Chondrocyte (in vitro differentiated cells): ENCODE measurements around the gene QSOX1. TPM values are rescaled to one million over a fixed set of nuclear protein-coding genes. Genes with fewer than 3 reads are reported as not detected.
A peak's percentile ranks its signal among the peaks of the same experiment; 100 is the strongest.

Experiments used
- DNase-seq: peaks from one replicate; pipeline ENCODE4 v3.0.0; 2021; ENCODE audit warnings: mixed read lengths, low spot score
- H3K27ac Mint-ChIP-seq: one replicate; pipeline ENCODE4 v1.8.0; 2021; ENCODE audit warnings: mild to moderate bottlenecking, moderate library complexity, mixed read lengths; ENCODE audit not compliant: unreplicated experiment
- H3K27me3 Mint-ChIP-seq: 2 replicates; pipeline ENCODE4 v1.8.0; 2021; ENCODE audit warnings: low read depth, mixed read lengths
- H3K36me3 Mint-ChIP-seq: 2 replicates; pipeline ENCODE4 v1.8.0; 2021; ENCODE audit warnings: low read depth, mixed read lengths
- H3K4me1 Mint-ChIP-seq: 2 replicates; pipeline ENCODE4 v1.8.0; 2021; ENCODE audit warnings: low read depth, mild to moderate bottlenecking, mixed read lengths
- H3K4me3 Mint-ChIP-seq: one replicate; pipeline ENCODE4 v1.8.0; 2021; ENCODE audit warnings: mild to moderate bottlenecking, moderate library complexity, mixed read lengths; ENCODE audit not compliant: unreplicated experiment
- H3K9me3 Mint-ChIP-seq: 2 replicates; pipeline ENCODE4 v1.8.0; 2021; ENCODE audit warnings: low read depth, mixed read lengths
- total RNA-seq: library from RNA; stranded (reverse); gene quantifications from 3 replicates; pipeline ENCODE4 v1.2.1, GENCODE V29; 2021
- TF ChIP-seq, protein P1 (sequence below): fragments of 200-600 bp; sonication (generic); IDR thresholded peaks from 2 replicates; pipeline ENCODE4 v1.5.0; 2021; ENCODE audit warnings: antibody characterized with exemption, mild to moderate bottlenecking, moderate library complexity

Gene QSOX1
- total RNA-seq, 1 donor from 2014 or later, result 232 TPM

- H3K27me3 Mint-ChIP-seq, result peaks cover 7% of the 10 kb centered on the region
- no peak overlapping the region for H3K27ac Mint-ChIP-seq
- no peaks in the 10 kb centered on the region for H3K36me3 Mint-ChIP-seq
- TF ChIP-seq, protein P1, sequence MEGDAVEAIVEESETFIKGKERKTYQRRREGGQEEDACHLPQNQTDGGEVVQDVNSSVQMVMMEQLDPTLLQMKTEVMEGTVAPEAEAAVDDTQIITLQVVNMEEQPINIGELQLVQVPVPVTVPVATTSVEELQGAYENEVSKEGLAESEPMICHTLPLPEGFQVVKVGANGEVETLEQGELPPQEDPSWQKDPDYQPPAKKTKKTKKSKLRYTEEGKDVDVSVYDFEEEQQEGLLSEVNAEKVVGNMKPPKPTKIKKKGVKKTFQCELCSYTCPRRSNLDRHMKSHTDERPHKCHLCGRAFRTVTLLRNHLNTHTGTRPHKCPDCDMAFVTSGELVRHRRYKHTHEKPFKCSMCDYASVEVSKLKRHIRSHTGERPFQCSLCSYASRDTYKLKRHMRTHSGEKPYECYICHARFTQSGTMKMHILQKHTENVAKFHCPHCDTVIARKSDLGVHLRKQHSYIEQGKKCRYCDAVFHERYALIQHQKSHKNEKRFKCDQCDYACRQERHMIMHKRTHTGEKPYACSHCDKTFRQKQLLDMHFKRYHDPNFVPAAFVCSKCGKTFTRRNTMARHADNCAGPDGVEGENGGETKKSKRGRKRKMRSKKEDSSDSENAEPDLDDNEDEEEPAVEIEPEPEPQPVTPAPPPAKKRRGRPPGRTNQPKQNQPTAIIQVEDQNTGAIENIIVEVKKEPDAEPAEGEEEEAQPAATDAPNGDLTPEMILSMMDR, result no peak
- H3K4me3 Mint-ChIP-seq, result no peak overlapping the region
- peaks cover 4% of the 10 kb centered on the region for H3K4me1 Mint-ChIP-seq
- no peak for DNase-seq
- H3K9me3 Mint-ChIP-seq, result no peaks in the 10 kb centered on the region
These were observed 96.3 kb downstream of the QSOX1 start for GRCh38 chr1:180250883-180251509.

- Mint-ChIP-seq H3K4me3 (no peak overlapping the region), H3K27me3 (peaks cover 7% of the 10 kb centered on the region), H3K4me1 (peaks cover 4% of the 10 kb centered on the region), H3K27ac (no peak overlapping the region), H3K36me3 (no peaks in the 10 kb centered on the region), H3K9me3 (no peaks in the 10 kb centered on the region)
- TF ChIP-seq, protein P1, result no peak
- DNase-seq, result peak; percentile 70
These were observed 97.0 kb downstream of the QSOX1 start for GRCh38 chr1:180251526-180252305.

- H3K9me3 Mint-ChIP-seq, result no peaks in the 10 kb centered on the region
- H3K4me3 Mint-ChIP-seq, result no peak overlapping the region
- H3K27ac Mint-ChIP-seq, result no peak overlapping the region
- H3K4me1 Mint-ChIP-seq, result peaks cover 4% of the 10 kb centered on the region
- DNase-seq, result no peak
- peaks cover 16% of the 10 kb centered on the region for H3K27me3 Mint-ChIP-seq
- no peaks in the 10 kb centered on the region for H3K36me3 Mint-ChIP-seq
- TF ChIP-seq, protein P1, result peak; percentile 87
These were observed 98.2 kb downstream of the QSOX1 start for GRCh38 chr1:180252638-180253536.

Other genes with a start within 250 kb of the QSOX1 start
- gene CEP350, start 200.1 kb upstream of the QSOX1 start, total RNA-seq, result 34.0 to 45.0 TPM (median 36.2 TPM) in 3 replicates
- 0.12 to 0.53 TPM (median 0.13 TPM) in 3 replicates for gene LHX4, start 75.4 kb downstream of the QSOX1 start, total RNA-seq